ENCODE results near the gene NFE2L1.
"Not testable (repeated sequence)": the region's sequence is repeated elsewhere in the genome, so short reads cannot be mapped to it uniquely, and the experiment has no call there.

Gene NFE2L1

DNA sequence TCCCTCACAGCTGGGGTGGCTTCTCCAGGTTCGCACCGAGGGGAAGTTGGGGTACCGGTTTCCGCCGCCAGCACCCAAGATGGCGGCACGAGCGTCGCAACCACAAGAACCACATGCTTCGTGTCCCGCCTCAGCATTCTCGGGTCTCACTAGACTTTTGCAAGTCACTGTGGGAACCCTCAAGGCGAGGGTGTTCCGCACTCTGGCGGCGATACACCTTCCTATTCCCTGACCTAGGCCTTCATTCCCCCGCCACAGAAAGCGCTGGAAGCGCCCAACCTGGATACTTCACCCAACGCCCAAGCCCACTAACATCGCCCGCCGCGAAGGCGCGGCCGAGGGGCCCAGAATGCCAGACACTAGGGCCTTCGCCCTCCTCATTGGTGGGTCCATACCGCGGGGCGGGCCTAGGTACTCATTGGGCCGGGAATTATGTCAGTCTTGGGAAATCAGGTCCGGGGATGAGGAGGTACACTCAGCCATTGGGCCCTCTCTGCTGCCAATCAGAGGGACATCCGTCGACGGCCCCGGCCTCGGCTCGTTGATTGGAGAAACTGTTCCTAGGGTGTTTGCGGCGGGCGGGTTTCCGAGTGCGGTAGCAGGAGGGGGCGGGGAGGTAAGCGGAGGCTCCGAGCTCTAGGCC lies at the start of gene NFE2L1:
Gene NFE2L1 (plus strand): TSS at position 619 of the 643 bp plus-strand sequence. CDS start 2,760 bp downstream, outside the sequence.
- FAIRE-seq: peak; percentile 93

DNA sequence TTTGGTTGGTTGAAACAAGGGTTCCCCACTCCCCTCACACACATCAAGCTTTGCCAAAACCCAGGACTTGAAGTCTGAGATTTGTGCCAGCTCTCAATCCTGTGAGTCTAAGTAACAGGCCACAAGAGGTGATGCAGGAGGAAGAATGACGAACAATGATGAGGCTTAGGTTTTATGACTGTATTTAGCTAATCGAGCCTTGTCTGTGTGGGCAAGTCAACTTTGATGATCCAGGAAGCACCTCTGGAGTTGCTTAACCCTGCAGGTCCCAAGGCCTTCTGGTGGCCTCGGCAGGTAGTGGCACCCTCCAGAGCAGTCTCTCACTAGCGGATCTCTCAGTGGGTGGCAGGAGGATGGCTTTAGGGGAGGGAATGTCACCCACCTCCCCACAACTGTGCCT lies 48.6 kb upstream of the NFE2L1 start:
- no peak for FAIRE-seq

DNA sequence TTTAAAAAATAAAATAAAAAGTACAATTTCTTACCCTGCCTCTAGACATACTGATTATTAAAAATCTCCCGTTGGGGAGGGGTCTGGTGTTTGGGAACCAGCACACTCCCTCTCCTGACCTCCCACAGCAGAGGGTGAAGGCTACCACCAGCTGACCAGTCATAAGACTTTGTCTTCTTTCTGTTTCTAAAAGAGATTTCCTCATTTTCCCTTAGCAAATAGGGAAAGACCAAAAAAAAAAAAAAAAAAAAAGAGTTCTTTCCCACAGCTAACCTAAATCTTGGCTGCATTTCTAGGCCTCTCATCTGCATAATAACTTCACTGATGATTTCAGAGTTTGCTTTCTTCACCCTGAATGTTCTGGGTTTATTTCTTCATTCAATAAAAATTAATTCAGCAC lies 47.0 kb upstream of the NFE2L1 start:
- no peak for FAIRE-seq

GRCh38 chr17:48001657-48002056 lies 46.5 kb upstream of the NFE2L1 start:
- FAIRE-seq: not testable (repeated sequence)

DNA sequence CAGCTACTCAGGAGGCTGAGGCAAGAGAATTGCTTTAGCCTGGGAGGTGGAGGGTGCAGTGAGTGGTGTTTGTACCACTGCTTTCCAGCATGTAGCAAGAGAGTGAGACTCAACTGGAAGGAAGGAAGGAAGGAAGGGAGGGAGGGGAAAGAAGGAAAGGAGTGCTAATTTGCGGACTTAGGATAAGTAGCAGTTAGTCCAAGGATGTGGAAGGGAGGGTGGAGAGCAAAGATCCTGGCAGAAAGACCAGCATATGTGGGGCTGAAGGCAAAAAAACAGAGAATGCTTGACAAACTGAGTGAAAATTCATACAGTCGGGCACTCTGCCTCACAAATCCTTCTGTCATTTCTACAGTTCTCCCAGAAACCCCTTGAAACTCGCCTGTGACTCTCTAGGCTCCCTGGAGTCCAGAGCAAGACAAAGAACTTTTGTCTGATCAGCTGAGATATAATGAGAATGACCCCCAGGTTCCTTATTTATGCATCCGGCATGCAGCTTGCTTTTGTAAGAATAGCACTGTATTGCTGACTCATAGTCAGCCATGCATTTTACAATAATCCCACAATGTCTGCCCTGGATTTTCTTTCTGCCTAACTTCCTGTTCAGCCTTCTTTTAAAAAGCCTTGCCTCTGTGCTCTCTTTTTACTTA lies 45.8 kb upstream of the NFE2L1 start:
- no peak for FAIRE-seq

DNA sequence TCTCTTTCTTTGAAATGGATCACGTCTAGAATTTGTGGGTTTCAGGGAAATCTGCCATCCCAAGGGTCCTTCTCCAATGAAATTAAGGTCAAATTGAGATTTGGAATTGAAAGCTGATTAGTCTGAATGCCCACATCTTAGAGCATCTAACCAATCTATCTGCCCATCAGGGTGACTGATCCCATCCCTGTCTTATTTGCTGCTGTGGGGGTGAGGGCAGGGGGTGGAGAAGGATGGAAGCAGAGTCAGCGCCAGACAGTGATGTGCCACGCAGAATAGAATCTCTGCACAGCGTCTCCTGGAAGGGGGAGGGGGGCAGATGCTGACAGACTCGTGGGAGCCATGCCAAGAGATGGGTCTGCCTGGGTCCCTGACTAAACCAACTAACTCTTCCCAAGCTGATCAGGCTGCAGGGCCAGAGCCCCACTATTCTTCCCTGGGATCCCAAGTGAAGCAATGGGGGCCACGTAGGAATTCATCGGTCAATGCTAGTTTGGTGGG lies 45.2 kb upstream of the NFE2L1 start:
- FAIRE-seq: no peak

DNA sequence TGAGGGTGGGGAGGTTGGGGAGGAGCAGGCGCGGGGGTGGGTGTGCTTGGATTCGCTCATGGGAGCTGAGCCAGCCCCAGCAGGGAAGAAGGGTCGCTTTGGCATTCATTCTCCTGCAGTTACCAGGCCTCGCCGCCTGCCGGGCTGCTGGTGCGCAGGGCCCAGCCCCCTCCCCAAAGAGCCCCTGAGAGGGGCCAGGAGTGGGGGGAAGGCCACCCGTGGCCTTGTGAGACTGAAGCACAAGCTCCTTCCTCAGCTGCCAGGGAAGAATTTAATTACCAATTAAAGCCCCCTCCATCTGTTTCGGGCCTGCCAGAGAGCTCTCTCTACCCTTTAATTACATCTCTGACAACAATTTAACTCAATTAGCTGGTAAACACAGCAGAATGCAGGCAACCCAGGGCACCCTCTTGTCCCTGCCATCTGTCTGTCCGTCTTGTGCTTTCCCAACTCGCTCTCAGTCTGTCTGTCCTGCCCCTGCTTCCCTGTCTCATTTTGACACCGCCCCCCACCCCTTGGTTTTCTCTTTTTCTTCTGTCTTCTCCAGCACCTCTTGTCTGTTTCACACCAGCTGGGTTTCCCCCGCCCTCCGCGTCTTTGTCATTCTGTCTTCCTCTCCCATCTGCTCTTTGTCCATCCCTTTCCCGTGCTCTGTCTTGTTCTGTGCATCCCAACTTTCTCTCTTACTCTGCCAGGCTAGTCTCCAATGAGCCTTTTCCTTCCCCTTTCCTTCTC lies 44.6 kb upstream of the NFE2L1 start:
- FAIRE-seq: no peak

GRCh38 chr17:48004983-48005382 lies 43.2 kb upstream of the NFE2L1 start:
- no peak for FAIRE-seq

- FAIRE-seq: no peak
These were observed 41.0 kb upstream of the NFE2L1 start for GRCh38 chr17:48006936-48007709.

- FAIRE-seq: no peak
These were observed 38.0 kb upstream of the NFE2L1 start for GRCh38 chr17:48010193-48010592.

- FAIRE-seq: no peak
These were observed 36.6 kb upstream of the NFE2L1 start for GRCh38 chr17:48011405-48012150.

GRCh38 chr17:48012151-48012520 lies 36.0 kb upstream of the NFE2L1 start:
- FAIRE-seq: no peak

GRCh38 chr17:48012654-48013053 lies 35.5 kb upstream of the NFE2L1 start:
- FAIRE-seq: no peak

GRCh38 chr17:48013876-48014594 lies 34.1 kb upstream of the NFE2L1 start:
- no peak for FAIRE-seq

- FAIRE-seq: no peak
These were observed 33.5 kb upstream of the NFE2L1 start for GRCh38 chr17:48014595-48015111.

DNA sequence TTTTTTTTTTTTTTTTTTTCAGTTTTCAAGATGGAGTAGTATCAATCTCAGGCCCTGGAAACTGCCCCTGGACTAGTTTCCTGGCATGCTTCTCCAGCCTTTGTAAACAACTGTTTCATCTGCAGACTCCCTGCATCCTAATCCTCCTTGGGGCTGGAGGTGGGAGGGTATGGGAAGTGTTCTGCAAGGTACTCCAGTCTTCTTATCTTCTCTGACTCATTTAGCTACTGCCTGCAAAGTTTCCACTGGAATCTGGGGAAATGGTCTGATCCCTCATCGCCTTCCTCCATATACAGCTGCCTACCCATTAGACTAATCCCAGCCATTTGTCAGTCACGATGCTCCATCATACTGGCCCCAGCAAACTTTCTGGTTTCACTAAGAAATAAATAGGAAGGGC lies 32.0 kb upstream of the NFE2L1 start:
- FAIRE-seq: no peak

- not testable (repeated sequence) for FAIRE-seq
These were observed 30.4 kb upstream of the NFE2L1 start for GRCh38 chr17:48017817-48018158.

- FAIRE-seq: no peak
These were observed 26.2 kb upstream of the NFE2L1 start for GRCh38 chr17:48021934-48022333.

DNA sequence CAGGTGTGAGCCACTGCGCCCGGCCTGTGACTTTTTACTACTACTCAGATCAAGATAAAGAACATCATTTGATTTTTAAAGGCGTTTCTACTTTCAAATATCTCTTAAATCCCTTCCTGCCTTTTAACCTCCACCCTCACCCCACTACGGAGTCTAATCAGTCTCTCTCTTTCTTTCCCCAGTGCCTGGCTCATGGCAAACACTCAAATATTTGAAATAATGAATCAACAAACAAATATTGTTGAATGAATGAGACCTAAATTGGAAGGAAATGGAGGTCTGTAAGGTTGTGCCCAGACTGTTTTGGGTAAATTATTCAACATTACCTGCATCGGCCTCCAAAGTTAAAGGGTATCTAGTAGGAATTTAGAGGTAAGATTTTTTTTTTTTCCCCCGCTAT lies 25.3 kb upstream of the NFE2L1 start:
- FAIRE-seq: no peak

DNA sequence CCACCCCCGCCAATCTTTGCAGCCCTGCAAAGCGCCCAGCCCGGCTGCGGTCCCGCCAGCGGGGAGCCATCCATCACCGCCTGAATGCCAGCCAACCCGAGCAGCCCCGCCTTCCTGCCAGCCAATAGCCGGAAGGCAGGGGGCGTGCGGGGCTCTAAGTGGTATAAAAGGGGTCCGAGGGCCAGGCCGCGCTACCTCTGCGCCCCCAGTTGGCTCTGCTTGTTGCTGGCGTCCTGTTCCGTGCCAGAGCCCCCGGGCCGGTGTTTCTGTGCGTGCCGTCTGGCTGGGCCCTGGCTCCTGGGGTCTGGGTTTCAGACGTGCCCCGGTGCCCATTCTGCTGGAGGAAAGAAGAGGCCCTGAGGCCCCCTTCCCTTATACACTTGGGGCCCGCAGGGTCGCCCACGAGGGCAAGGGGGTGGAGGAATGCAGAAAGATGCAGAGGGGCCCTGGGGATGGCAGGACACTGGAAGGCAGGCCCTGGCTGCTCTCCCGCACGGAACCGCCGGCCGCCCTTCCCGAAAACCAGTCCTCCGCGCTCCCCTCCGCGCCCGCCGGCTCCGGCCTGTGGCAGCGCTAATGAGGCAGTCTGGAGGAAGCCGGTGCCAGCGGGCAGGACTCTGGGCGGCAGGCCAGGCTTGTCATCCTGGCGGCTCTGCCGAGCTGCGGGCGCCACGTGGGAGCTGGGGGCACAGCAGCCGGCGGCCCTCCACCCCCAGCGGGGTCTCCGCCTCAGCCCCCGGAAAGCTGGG lies 24.6 kb upstream of the NFE2L1 start:
- no peak for FAIRE-seq

Data from A204.1 (cell line).